ENCODE data around the gene DSCAM.

GRCh38 chr21:40647706-40648105 is 199.3 kb downstream of the DSCAM start:
- no peak for TF ChIP-seq CUX1 (IDR thresholded peaks at IDR 0.05; ENCODE audit: insufficient replicate concordance, low read depth, low read length)
- TF ChIP-seq CTCF (IDR thresholded peaks at IDR 0.05 in 2 of 3, conservative IDR thresholded peaks at IDR 0.05 in 1 of 3; ENCODE audit: control insufficient read depth in 2 of 3, extremely low read depth in 1 of 3, insufficient read depth in 1 of 3, low read depth in 3 of 3, low read length in 3 of 3) = no peak
- TF ChIP-seq ZNF687 (IDR thresholded peaks at IDR 0.05) = no peak
- TF ChIP-seq SMAD1 (IDR thresholded peaks at IDR 0.05; ENCODE audit: low read depth, partially characterized antibody) = no peak
- TF ChIP-seq E2F8 (IDR thresholded peaks at IDR 0.05; ENCODE audit: low read depth, partially characterized antibody) = no peak
- no peak for TF ChIP-seq CBX5 (IDR thresholded peaks at IDR 0.05; ENCODE audit: low read depth)
- no peak for TF ChIP-seq ATF3 (IDR thresholded peaks at IDR 0.05; ENCODE audit: borderline replicate concordance, extremely low read depth, low read depth, low read length)
- no peak for TF ChIP-seq GABPA (IDR thresholded peaks at IDR 0.05; ENCODE audit: low read depth)

Measured in GM12878 (cell line).